GM10248 (cell line): ENCODE data around the gene CPSF4.

Experiments used
- CTCF ChIA-PET: fragments of 300-600 bp; sonication (Branson Sonifier 250); formaldehyde crosslinking; extraction: SDS; loops from one replicate; lab custom pipeline; 2021; ENCODE audit warnings: antibody characterized with exemption; lab: Yijun Ruan, JAX
- POLR2A ChIA-PET: fragments of 350-650 bp; sonication (Branson Sonifier 250); formaldehyde crosslinking; extraction: SDS; loops from one replicate; lab custom pipeline; 2020; ENCODE audit warnings: antibody characterized with exemption; lab: Yijun Ruan, JAX
- DNase-seq: peaks from one replicate; pipeline ENCODE4 v3.0.0; 2012; ENCODE audit errors: extremely low spot score
- TF ChIP-seq, protein P1 (sequence below): IDR thresholded peaks from 2 replicates; pipeline ENCODE4 v1.5.1; 2012; ENCODE audit warnings: mild to moderate bottlenecking, low read depth; ENCODE audit errors: extremely low read depth, missing control alignments, control extremely low read depth

The CPSF4 gene

DNA sequence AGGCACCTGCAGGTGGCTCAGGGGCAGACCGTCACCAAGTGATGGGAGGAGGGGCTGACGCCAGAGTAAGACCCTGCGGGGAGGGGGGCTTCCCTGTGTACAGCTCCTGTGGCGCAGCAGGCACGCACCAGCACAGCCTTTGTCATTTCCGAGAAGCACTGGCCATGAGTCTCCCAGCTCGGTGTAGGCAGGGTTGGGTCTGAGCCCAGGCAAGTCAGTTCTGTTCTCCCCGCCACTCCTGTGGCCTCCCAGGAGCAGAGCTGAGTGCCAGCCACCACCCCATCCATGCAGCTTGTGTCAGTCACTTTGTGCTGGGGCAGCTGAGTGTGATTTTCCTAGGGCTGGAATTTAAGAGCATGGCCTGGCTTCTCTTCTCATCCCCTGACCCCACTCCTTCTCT is 13.2 kb downstream of the CPSF4 start:
- TF ChIP-seq, protein P1, sequence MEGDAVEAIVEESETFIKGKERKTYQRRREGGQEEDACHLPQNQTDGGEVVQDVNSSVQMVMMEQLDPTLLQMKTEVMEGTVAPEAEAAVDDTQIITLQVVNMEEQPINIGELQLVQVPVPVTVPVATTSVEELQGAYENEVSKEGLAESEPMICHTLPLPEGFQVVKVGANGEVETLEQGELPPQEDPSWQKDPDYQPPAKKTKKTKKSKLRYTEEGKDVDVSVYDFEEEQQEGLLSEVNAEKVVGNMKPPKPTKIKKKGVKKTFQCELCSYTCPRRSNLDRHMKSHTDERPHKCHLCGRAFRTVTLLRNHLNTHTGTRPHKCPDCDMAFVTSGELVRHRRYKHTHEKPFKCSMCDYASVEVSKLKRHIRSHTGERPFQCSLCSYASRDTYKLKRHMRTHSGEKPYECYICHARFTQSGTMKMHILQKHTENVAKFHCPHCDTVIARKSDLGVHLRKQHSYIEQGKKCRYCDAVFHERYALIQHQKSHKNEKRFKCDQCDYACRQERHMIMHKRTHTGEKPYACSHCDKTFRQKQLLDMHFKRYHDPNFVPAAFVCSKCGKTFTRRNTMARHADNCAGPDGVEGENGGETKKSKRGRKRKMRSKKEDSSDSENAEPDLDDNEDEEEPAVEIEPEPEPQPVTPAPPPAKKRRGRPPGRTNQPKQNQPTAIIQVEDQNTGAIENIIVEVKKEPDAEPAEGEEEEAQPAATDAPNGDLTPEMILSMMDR, result no peak
- ChIA-PET POLR2A (no interaction called here), CTCF (no interaction called here)
- no peak for DNase-seq

DNA sequence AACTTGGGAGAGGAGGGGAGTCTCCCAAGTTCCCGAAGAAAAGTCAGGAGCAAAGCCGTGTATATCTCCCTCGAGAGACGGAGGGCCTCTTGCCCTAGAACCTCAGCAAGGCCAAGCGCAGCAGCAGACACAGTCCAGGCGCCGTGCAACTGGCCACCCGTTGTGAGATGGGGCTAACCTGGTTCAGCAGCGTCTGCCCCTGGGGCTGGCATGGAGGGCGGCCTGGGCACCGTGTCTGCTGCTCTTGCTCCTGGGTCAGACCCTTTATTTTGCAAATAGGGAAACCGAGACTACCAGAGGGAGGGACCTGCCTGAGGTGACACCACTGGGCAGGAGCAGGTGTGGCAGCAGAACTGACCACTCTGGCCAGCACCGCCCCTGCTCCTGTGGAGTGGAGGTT is 13.8 kb downstream of the CPSF4 start:
- POLR2A ChIA-PET, result no interaction called here
- TF ChIP-seq, protein P1, result no peak
- no peak for DNase-seq
- CTCF ChIA-PET, result no interaction called here

GRCh38 chr7:99453105-99453504 is 14.4 kb downstream of the CPSF4 start:
- no peak for DNase-seq
- POLR2A ChIA-PET, result no interaction called here
- CTCF ChIA-PET, result no interaction called here
- TF ChIP-seq, protein P1, result no peak

DNA sequence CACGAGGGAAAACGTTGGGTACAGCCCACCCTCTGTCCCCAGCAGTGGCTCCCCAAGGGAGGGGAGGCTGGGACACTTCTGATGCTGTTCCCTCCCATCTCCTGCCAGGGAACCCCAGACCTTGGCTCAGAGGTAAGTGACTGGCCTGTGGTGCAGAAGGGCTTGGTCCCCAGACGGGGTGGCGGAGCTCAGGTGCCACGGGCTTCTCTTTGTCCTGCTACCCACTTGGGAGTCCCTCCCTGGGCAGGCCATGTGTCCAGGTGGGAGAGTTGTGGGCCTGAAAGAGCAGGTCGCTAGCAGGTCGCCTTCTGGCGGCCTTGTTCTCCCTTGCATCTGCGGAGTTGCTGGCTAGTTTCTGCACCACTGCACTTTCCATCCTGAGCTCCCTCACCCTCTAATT is 17.1 kb downstream of the CPSF4 start:
- TF ChIP-seq, protein P1, result no peak
- ChIA-PET POLR2A (interaction anchor here (0.6 to 0.7 kb wide), 2 partner anchors 16 to 17 kb away, joined by 3 read pairs; partner anchors contain the start of genes CPSF4 and PTCD1), CTCF (interaction anchor here (1.2 kb wide), 1 partner anchor 13 kb away, joined by 3 read pairs; no protein-coding TSS in a partner anchor)
- DNase-seq, result no peak

- TF ChIP-seq, protein P1, result no peak
- no peak for DNase-seq
- POLR2A ChIA-PET, result no interaction called here
- CTCF ChIA-PET, result no interaction called here
Measured at GRCh38 chr7:99456288-99456687, 17.5 kb downstream of the CPSF4 start.

DNA sequence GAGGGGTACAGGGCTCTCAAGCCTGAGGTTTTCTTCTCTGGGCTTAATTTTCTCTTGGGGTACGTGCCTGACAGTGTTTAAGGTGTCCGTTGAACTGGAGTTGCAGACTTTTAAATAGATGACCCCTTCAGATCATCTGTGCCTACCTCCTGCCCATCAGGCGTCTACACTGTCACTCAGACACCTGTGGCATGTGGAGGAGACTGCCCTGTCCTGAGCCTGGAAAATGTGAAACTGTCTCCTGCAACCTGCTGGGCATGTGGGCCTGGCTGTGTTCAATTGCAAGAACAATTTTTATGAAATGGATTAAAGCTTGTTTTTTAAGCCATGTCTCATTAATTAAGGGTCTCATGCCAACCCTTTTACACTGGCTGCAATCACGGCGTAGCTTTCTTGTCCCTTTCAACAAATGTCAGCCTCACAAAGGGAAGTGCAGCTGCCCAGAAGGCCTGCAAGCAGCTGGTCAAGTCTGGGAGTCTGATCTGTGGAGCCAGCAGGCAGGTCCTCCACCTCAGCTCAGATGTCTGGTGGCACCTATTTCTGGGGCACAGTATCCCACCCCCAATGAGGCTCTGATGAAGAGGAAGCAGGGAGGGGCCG is 18.4 kb downstream of the CPSF4 start:
- POLR2A ChIA-PET, result no interaction called here
- DNase-seq, result no peak
- TF ChIP-seq, protein P1, result no peak
- CTCF ChIA-PET, result interaction anchor here (0.9 kb wide), 1 partner anchor 102 kb away, joined by 3 read pairs; no protein-coding TSS in a partner anchor
